ENCODE results near the gene ALKBH6.

Gene ALKBH6

GRCh38 chr19:36028313-36029041 lies 14.5 kb upstream of the ALKBH6 start:
- no CpG with 5 or more reads among the region's 10 CpGs for WGBS (ENCODE audit: insufficient coverage, insufficient read length)
- H3K27me3 ChIP-seq (ENCODE audit: control insufficient read depth, insufficient read depth, low read length): no peaks in the 10 kb centered on the region
- H3K4me1 ChIP-seq (ENCODE audit: control insufficient read depth, insufficient read depth, low read length): no peaks in the 10 kb centered on the region; the same call in 1 of the 2 replicates
- H3K27ac ChIP-seq (ENCODE audit: low read length): no peak overlapping the region
- no peak overlapping the region for H3K4me3 ChIP-seq (ENCODE audit: low read length)
- DNase-seq (ENCODE audit: low read depth, low spot score): no peak
- peaks cover 8% of the 10 kb centered on the region for H3K36me3 ChIP-seq (ENCODE audit: control insufficient read depth, insufficient read depth, low read length)
- no peaks in the 10 kb centered on the region for H3K9me3 ChIP-seq (ENCODE audit: control insufficient read depth, insufficient read depth, low read length)

- WGBS (ENCODE audit: insufficient coverage, insufficient read length): no CpG with 5 or more reads among the region's 6 CpGs
- no peak for DNase-seq (ENCODE audit: low read depth, low spot score)
- no peaks in the 10 kb centered on the region for H3K9me3 ChIP-seq (ENCODE audit: control insufficient read depth, insufficient read depth, low read length)
- H3K4me1 ChIP-seq (ENCODE audit: control insufficient read depth, insufficient read depth, low read length): no peaks in the 10 kb centered on the region; the same call in 1 of the 2 replicates
- no peak overlapping the region for H3K4me3 ChIP-seq (ENCODE audit: low read length)
- no peaks in the 10 kb centered on the region for H3K27me3 ChIP-seq (ENCODE audit: control insufficient read depth, insufficient read depth, low read length)
- H3K36me3 ChIP-seq (ENCODE audit: control insufficient read depth, insufficient read depth, low read length): peaks cover 8% of the 10 kb centered on the region
- no peak overlapping the region for H3K27ac ChIP-seq (ENCODE audit: low read length)
These were observed 13.7 kb upstream of the ALKBH6 start for GRCh38 chr19:36027696-36028095.

- WGBS (ENCODE audit: insufficient coverage, insufficient read length): no CpG with 5 or more reads among the region's 49 CpGs
- DNase-seq (ENCODE audit: low read depth, low spot score): no peak
- Histone ChIP-seq H3K4me1 (ENCODE audit: control insufficient read depth, insufficient read depth, low read length) (no peaks in the 10 kb centered on the region; the same call in 1 of the 2 replicates), H3K9me3 (ENCODE audit: control insufficient read depth, insufficient read depth, low read length) (no peaks in the 10 kb centered on the region), H3K36me3 (ENCODE audit: control insufficient read depth, insufficient read depth, low read length) (peaks cover 8% of the 10 kb centered on the region), H3K27ac (ENCODE audit: low read length) (no peak overlapping the region), H3K27me3 (ENCODE audit: control insufficient read depth, insufficient read depth, low read length) (no peaks in the 10 kb centered on the region), H3K4me3 (ENCODE audit: low read length) (no peak overlapping the region)
These were observed 12.3 kb upstream of the ALKBH6 start for GRCh38 chr19:36026091-36026876.

- Histone ChIP-seq H3K27me3 (ENCODE audit: control insufficient read depth, insufficient read depth, low read length) (no peaks in the 10 kb centered on the region), H3K4me3 (ENCODE audit: low read length) (no peak overlapping the region), H3K36me3 (ENCODE audit: control insufficient read depth, insufficient read depth, low read length) (peaks cover 8% of the 10 kb centered on the region), H3K4me1 (ENCODE audit: control insufficient read depth, insufficient read depth, low read length) (no peaks in the 10 kb centered on the region; the same call in 1 of the 2 replicates), H3K27ac (ENCODE audit: low read length) (no peak overlapping the region), H3K9me3 (ENCODE audit: control insufficient read depth, insufficient read depth, low read length) (no peaks in the 10 kb centered on the region)
- WGBS (ENCODE audit: insufficient coverage, insufficient read length): no CpG with 5 or more reads among the region's 1 CpG
- no peak for DNase-seq (ENCODE audit: low read depth, low spot score)
These were observed 11.5 kb upstream of the ALKBH6 start for GRCh38 chr19:36025541-36025940.

- Histone ChIP-seq H3K9me3 (ENCODE audit: control insufficient read depth, insufficient read depth, low read length) (no peaks in the 10 kb centered on the region), H3K4me3 (ENCODE audit: low read length) (no peak overlapping the region), H3K27me3 (ENCODE audit: control insufficient read depth, insufficient read depth, low read length) (no peaks in the 10 kb centered on the region), H3K4me1 (ENCODE audit: control insufficient read depth, insufficient read depth, low read length) (no peaks in the 10 kb centered on the region; the same call in 1 of the 2 replicates), H3K27ac (ENCODE audit: low read length) (no peak overlapping the region), H3K36me3 (ENCODE audit: control insufficient read depth, insufficient read depth, low read length) (peaks cover 8% of the 10 kb centered on the region)
- WGBS (ENCODE audit: insufficient coverage, insufficient read length): no CpG with 5 or more reads among the region's 5 CpGs
- no peak for DNase-seq (ENCODE audit: low read depth, low spot score)
These were observed 9.4 kb upstream of the ALKBH6 start for GRCh38 chr19:36023432-36023831.

- no CpG with 5 or more reads among the region's 22 CpGs for WGBS (ENCODE audit: insufficient coverage, insufficient read length)
- H3K4me1 ChIP-seq (ENCODE audit: control insufficient read depth, insufficient read depth, low read length): no peaks in the 10 kb centered on the region
- H3K36me3 ChIP-seq (ENCODE audit: control insufficient read depth, insufficient read depth, low read length): peaks cover 9% of the 10 kb centered on the region
These were observed 5.2 kb upstream of the ALKBH6 start for GRCh38 chr19:36019061-36019670.

GRCh38 chr19:36013280-36014011 lies 567 bp downstream of the ALKBH6 start:
- 0 out of 2 replicates have a peak, but pooled peaks cover 3% of the 10 kb centered on the region for H3K36me3 ChIP-seq (ENCODE audit: control insufficient read depth, insufficient read depth, low read length)
- 0 out of 2 replicates have a peak, but pooled peaks cover 2% of the 10 kb centered on the region for H3K4me1 ChIP-seq (ENCODE audit: control insufficient read depth, insufficient read depth, low read length)
- no CpG with 5 or more reads among the region's 15 CpGs for WGBS (ENCODE audit: insufficient coverage, insufficient read length)
- H3K4me3 ChIP-seq (ENCODE audit: low read length): peak overlapping the region; percentile 83; the same call in 1 of the 2 replicates
- H3K9me3 ChIP-seq (ENCODE audit: control insufficient read depth, insufficient read depth, low read length): no peaks in the 10 kb centered on the region
- no peak for DNase-seq (ENCODE audit: low read depth, low spot score)
- no peaks in the 10 kb centered on the region for H3K27me3 ChIP-seq (ENCODE audit: control insufficient read depth, insufficient read depth, low read length)
- H3K27ac ChIP-seq (ENCODE audit: low read length): no peak overlapping the region

More at GRCh38 chr19:36019061-36019670, 5.2 kb upstream of the ALKBH6 start:
- Histone ChIP-seq H3K9me3 (ENCODE audit: control insufficient read depth, insufficient read depth, low read length) (no peaks in the 10 kb centered on the region), H3K27ac (ENCODE audit: low read length) (no peak overlapping the region), H3K27me3 (ENCODE audit: control insufficient read depth, insufficient read depth, low read length) (no peaks in the 10 kb centered on the region), H3K4me3 (ENCODE audit: low read length) (no peak overlapping the region)
- DNase-seq (ENCODE audit: low read depth, low spot score): no peak

GRCh38 chr19:36010402-36010801 lies 3.6 kb downstream of the ALKBH6 start:
- Histone ChIP-seq H3K4me1 (ENCODE audit: control insufficient read depth, insufficient read depth, low read length) (peaks cover 2% of the 10 kb centered on the region; the same call in 1 of the 2 replicates), H3K9me3 (ENCODE audit: control insufficient read depth, insufficient read depth, low read length) (no peaks in the 10 kb centered on the region), H3K27ac (ENCODE audit: low read length) (no peak overlapping the region), H3K4me3 (ENCODE audit: low read length) (no peak overlapping the region), H3K27me3 (ENCODE audit: control insufficient read depth, insufficient read depth, low read length) (no peaks in the 10 kb centered on the region), H3K36me3 (ENCODE audit: control insufficient read depth, insufficient read depth, low read length) (no peaks in the 10 kb centered on the region)
- WGBS (ENCODE audit: insufficient coverage, insufficient read length): no CpG with 5 or more reads among the region's 11 CpGs
- no peak for DNase-seq (ENCODE audit: low read depth, low spot score)

- H3K27me3 ChIP-seq (ENCODE audit: control insufficient read depth, insufficient read depth, low read length): no peaks in the 10 kb centered on the region
- no peaks in the 10 kb centered on the region for H3K9me3 ChIP-seq (ENCODE audit: control insufficient read depth, insufficient read depth, low read length)
- H3K4me3 ChIP-seq (ENCODE audit: low read length): peak overlapping the region; percentile 51; the same call in 1 of the 2 replicates
- H3K4me1 ChIP-seq (ENCODE audit: control insufficient read depth, insufficient read depth, low read length): peaks cover 2% of the 10 kb centered on the region; the same call in 1 of the 2 replicates
- H3K36me3 ChIP-seq (ENCODE audit: control insufficient read depth, insufficient read depth, low read length): peaks cover 2% of the 10 kb centered on the region; the same call in 1 of the 2 replicates
- no CpG with 5 or more reads among the region's 15 CpGs for WGBS (ENCODE audit: insufficient coverage, insufficient read length)
- no peak overlapping the region for H3K27ac ChIP-seq (ENCODE audit: low read length)
- DNase-seq (ENCODE audit: low read depth, low spot score): no peak
These were observed 4.2 kb downstream of the ALKBH6 start for GRCh38 chr19:36009633-36010379.

All from iPS DF 6.9 (cell line).